Keratinocyte (primary cell): ENCODE measurements around the gene UGT1A6. TPM values are rescaled to one million over a fixed set of nuclear protein-coding genes. Genes with fewer than 3 reads are reported as not detected.

ENCODE experiments used
- DNase-seq: peaks from one replicate; pipeline ENCODE4 v3.0.0-alpha.2; 2011; ENCODE audit warnings: low read depth, missing footprints, low spot score
- FAIRE-seq: peaks from 2 replicates; lab custom pipeline; 2011; peaks lifted over from hg19 to GRCh38; lab: Jason Lieb, UNC
- H2AFZ ChIP-seq: 2 replicates; pipeline ENCODE4 v1.6.0; 2012; ENCODE audit warnings: low read length, control low read depth, inconsistent platforms; ENCODE audit not compliant: control insufficient read depth
- H3K27ac ChIP-seq: 2 replicates; pipeline ENCODE4 v1.5.1; 2011; ENCODE audit warnings: low read length; ENCODE audit not compliant: control insufficient read depth, insufficient read depth
- H3K27me3 ChIP-seq: 3 replicates; pipeline ENCODE4 v1.6.0; 2011; ENCODE audit warnings: low read length; ENCODE audit not compliant: control insufficient read depth, insufficient read depth; ENCODE audit errors: extremely low read depth
- H3K36me3 ChIP-seq, 2 experiments: 2 replicates in 1 of 2; 3 replicates in 1 of 2; pipeline ENCODE4 v1.5.1; 2011; ENCODE audit warnings: low read length in 2 of 2, mild to moderate bottlenecking in 1 of 2; ENCODE audit not compliant: control insufficient read depth in 2 of 2, insufficient read depth in 2 of 2; ENCODE audit errors: extremely low read depth in 1 of 2
- H3K4me1 ChIP-seq: 3 replicates; pipeline ENCODE4 v1.5.1; 2011; ENCODE audit warnings: low read length; ENCODE audit not compliant: control insufficient read depth, insufficient read depth; ENCODE audit errors: extremely low read depth
- H3K4me2 ChIP-seq: 3 replicates; pipeline ENCODE4 v1.6.0; 2011; ENCODE audit warnings: low read depth, low read length; ENCODE audit not compliant: control insufficient read depth, insufficient read depth; ENCODE audit errors: extremely low read depth
- H3K4me3 ChIP-seq, 3 experiments: fragments of 200-600 bp in 1 of 3; sonication (generic) in 1 of 3; 2 replicates in 2 of 3; 3 replicates in 1 of 3; pipeline ENCODE4 v1.5.1; 2011 to 2016; ENCODE audit warnings: low read length in 3 of 3, mild to moderate bottlenecking in 3 of 3, control low read depth in 2 of 3, inconsistent platforms in 1 of 3, low read depth in 1 of 3, mixed read lengths in 1 of 3, mixed run types in 1 of 3, moderate library complexity in 1 of 3; ENCODE audit not compliant: control insufficient read depth in 2 of 3, insufficient read depth in 2 of 3; ENCODE audit errors: extremely low read depth in 1 of 3
- H3K79me2 ChIP-seq: 2 replicates; pipeline ENCODE4 v1.6.0; 2012; ENCODE audit warnings: low read length; ENCODE audit not compliant: control insufficient read depth, insufficient read depth
- H3K9ac ChIP-seq: 3 replicates; pipeline ENCODE4 v1.6.0; 2011; ENCODE audit warnings: low read length; ENCODE audit not compliant: control insufficient read depth, insufficient read depth; ENCODE audit errors: extremely low read depth
- H3K9me1 ChIP-seq: 3 replicates; pipeline ENCODE4 v1.6.0; 2011; ENCODE audit warnings: low read length; ENCODE audit not compliant: control insufficient read depth, insufficient read depth; ENCODE audit errors: extremely low read depth
- H3K9me3 ChIP-seq: 2 replicates; pipeline ENCODE4 v1.5.1; 2012; ENCODE audit warnings: low read depth, low read length; ENCODE audit not compliant: control insufficient read depth
- H4K20me1 ChIP-seq: 3 replicates; pipeline ENCODE4 v1.6.0; 2011; ENCODE audit warnings: low read length; ENCODE audit not compliant: control insufficient read depth, insufficient read depth; ENCODE audit errors: extremely low read depth
- EZH2 ChIP-seq: IDR thresholded peaks from one replicate; pipeline ENCODE4 v1.6.1; 2012; ENCODE audit warnings: inconsistent platforms, mild to moderate bottlenecking, low read length, moderate library complexity
- dilution Hi-C: fragments of 300-500 bp; cut with MboI; formaldehyde crosslinking; loops from one replicate; pipeline ENCODE4 v1.7.0; 2020; ENCODE audit warnings: low sequenced_read_pairs; ENCODE audit not compliant: extremely low pct_ligation_motif_present
- polyA plus RNA-seq, 5 experiments: library from polyadenylated mRNA; depleted of rRNA in 3 of 5; stranded (reverse) in 3 of 5; stranded (forward) in 1 of 5; unstranded in 1 of 5; fragments of >200 nt; gene quantifications; 1 replicate in 1 of 5; 2 replicates in 3 of 5; 3 replicates in 1 of 5; pipeline versions ENCODE4 v1.2.1 to v1.2.3, GENCODE V29; 2011 to 2012; ENCODE audit warnings: missing spikeins in 2 of 5, low read depth in 1 of 5, low replicate concordance in 1 of 5
- TF ChIP-seq, protein P1 (sequence below), 3 experiments: IDR thresholded peaks in 1 of 3; conservative IDR thresholded peaks in 1 of 3; optimal IDR thresholded peaks in 1 of 3; 2 replicates in 2 of 3; 3 replicates in 1 of 3; pipeline versions ENCODE3 to v1.5.1; 2011; ENCODE audit warnings: low read length in 3 of 3, mild to moderate bottlenecking in 3 of 3, moderate library complexity in 2 of 3, control low read depth in 1 of 3, inconsistent platforms in 1 of 3; ENCODE audit not compliant: insufficient read depth in 2 of 3; ENCODE audit errors: extremely low read depth in 1 of 3

UGT1A6 gene
- polyA plus RNA-seq, 1 donor (not counting 4 experiments of a cell fraction or from before 2014, with no cell fraction given) = 133 TPM

- Histone ChIP-seq H3K4me1 (no peaks in the 10 kb centered on the region), H3K4me2 (no peak within 1 kb of the TSS), H4K20me1 (no peaks in the 10 kb centered on the region), H3K27ac (no peak within 1 kb of the TSS), H3K79me2 (no peaks in the 10 kb centered on the region), H3K27me3 (no peaks in the 10 kb centered on the region), H2AFZ (no peak within 1 kb of the TSS), H3K9me1 (no peaks in the 10 kb centered on the region), H3K9ac (no peak within 1 kb of the TSS), H3K36me3 (no peaks in the 10 kb centered on the region), H3K4me3 (no peak within 1 kb of the TSS), H3K9me3 (no peaks in the 10 kb centered on the region)
- dilution Hi-C loops = no loop called here
- no peak for TF ChIP-seq EZH2
- TF ChIP-seq, protein P1, sequence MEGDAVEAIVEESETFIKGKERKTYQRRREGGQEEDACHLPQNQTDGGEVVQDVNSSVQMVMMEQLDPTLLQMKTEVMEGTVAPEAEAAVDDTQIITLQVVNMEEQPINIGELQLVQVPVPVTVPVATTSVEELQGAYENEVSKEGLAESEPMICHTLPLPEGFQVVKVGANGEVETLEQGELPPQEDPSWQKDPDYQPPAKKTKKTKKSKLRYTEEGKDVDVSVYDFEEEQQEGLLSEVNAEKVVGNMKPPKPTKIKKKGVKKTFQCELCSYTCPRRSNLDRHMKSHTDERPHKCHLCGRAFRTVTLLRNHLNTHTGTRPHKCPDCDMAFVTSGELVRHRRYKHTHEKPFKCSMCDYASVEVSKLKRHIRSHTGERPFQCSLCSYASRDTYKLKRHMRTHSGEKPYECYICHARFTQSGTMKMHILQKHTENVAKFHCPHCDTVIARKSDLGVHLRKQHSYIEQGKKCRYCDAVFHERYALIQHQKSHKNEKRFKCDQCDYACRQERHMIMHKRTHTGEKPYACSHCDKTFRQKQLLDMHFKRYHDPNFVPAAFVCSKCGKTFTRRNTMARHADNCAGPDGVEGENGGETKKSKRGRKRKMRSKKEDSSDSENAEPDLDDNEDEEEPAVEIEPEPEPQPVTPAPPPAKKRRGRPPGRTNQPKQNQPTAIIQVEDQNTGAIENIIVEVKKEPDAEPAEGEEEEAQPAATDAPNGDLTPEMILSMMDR (optimal IDR thresholded peaks at IDR 0.05 in 1 of 3, IDR thresholded peaks at IDR 0.05 in 1 of 3, conservative IDR thresholded peaks at IDR 0.05 in 1 of 3; ENCODE audit: extremely low read depth in 1 of 3, insufficient read depth in 2 of 3, low read length in 3 of 3) = no peak
- no peak for FAIRE-seq
- no peak for DNase-seq
These were observed 11.1 kb upstream of the UGT1A6 start, which contains the start of gene UGT1A7 for GRCh38 chr2:233681521-233682099. UGT1A7 (plus strand) TSS chr2:233681901; CDS start chr2:233681938, 37 bp downstream.

- no peaks in the 10 kb centered on the region for H3K9me1 ChIP-seq
- H3K9ac ChIP-seq = no peak overlapping the region
- H4K20me1 ChIP-seq = no peaks in the 10 kb centered on the region
- no peak for TF ChIP-seq EZH2
- TF ChIP-seq, protein P1 (optimal IDR thresholded peaks at IDR 0.05 in 1 of 3, IDR thresholded peaks at IDR 0.05 in 1 of 3, conservative IDR thresholded peaks at IDR 0.05 in 1 of 3; ENCODE audit: extremely low read depth in 1 of 3, insufficient read depth in 2 of 3, low read length in 3 of 3) = no peak
- H3K4me2 ChIP-seq = no peak overlapping the region
- no peaks in the 10 kb centered on the region for H3K79me2 ChIP-seq
- H3K27me3 ChIP-seq = no peaks in the 10 kb centered on the region
- no peak overlapping the region for H3K27ac ChIP-seq
- DNase-seq (no peak), FAIRE-seq (no peak)
- no peaks in the 10 kb centered on the region for H3K9me3 ChIP-seq
- H2AFZ ChIP-seq = no peak overlapping the region
- H3K36me3 ChIP-seq = no peaks in the 10 kb centered on the region
- H3K4me3 ChIP-seq = no peak overlapping the region
- H3K4me1 ChIP-seq = peaks cover 6% of the 10 kb centered on the region
- dilution Hi-C loops = no loop called here
These were observed 8.1 kb upstream of the UGT1A6 start for GRCh38 chr2:233684640-233685039.
